MM.1S (cell line): ENCODE data around the gene APH1B.

Experiments used
- DNase-seq: peaks from one replicate; pipeline ENCODE4 v3.0.0-alpha.2; 2015
- H2AFZ ChIP-seq: fragments of 300-600 bp; sonication (generic); 2 replicates; pipeline ENCODE4 v1.6.0; 2016; ENCODE audit warnings: antibody characterized with exemption, low read length
- H3F3A ChIP-seq: fragments of 300-600 bp; sonication (generic); 2 replicates; pipeline ENCODE4 v1.6.1; 2016; ENCODE audit warnings: mild to moderate bottlenecking, antibody characterized with exemption, low read length, moderate library complexity, mixed read lengths; ENCODE audit not compliant: insufficient read depth
- H3K27ac ChIP-seq: fragments of 300-600 bp; sonication (generic); 2 replicates; pipeline ENCODE4 v1.5.1; 2016; ENCODE audit warnings: mild to moderate bottlenecking, low read length
- H3K27me3 ChIP-seq: fragments of 300-600 bp; sonication (generic); replicated peaks from 2 replicates; pipeline ENCODE4 v1.6.0; 2016; ENCODE audit warnings: low read length; ENCODE audit not compliant: insufficient read depth
- H3K36me3 ChIP-seq: fragments of 300-600 bp; sonication (generic); replicated peaks from 2 replicates; pipeline ENCODE4 v1.6.1; 2016; ENCODE audit warnings: mild to moderate bottlenecking, low read length, mixed read lengths; ENCODE audit not compliant: insufficient read depth
- H3K4me1 ChIP-seq: fragments of 300-600 bp; sonication (generic); 2 replicates; pipeline ENCODE4 v1.6.1; 2016; ENCODE audit warnings: low read length, mixed read lengths
- H3K4me2 ChIP-seq: fragments of 300-600 bp; sonication (generic); 2 replicates; pipeline ENCODE4 v1.6.0; 2016; ENCODE audit warnings: low read depth, low read length
- H3K4me3 ChIP-seq: fragments of 300-600 bp; sonication (generic); 2 replicates; pipeline ENCODE4 v1.5.1; 2016; ENCODE audit warnings: low read length, mixed read lengths
- H3K79me2 ChIP-seq: fragments of 300-600 bp; sonication (generic); 2 replicates; pipeline ENCODE4 v1.6.1; 2016; ENCODE audit warnings: mixed run types, low read length, mixed read lengths
- H3K9ac ChIP-seq: fragments of 300-600 bp; sonication (generic); 2 replicates; pipeline ENCODE4 v1.6.1; 2016; ENCODE audit warnings: low read length, mixed read lengths
- H3K9me2 ChIP-seq: fragments of 300-600 bp; sonication (generic); replicated peaks from 2 replicates; pipeline ENCODE4 v1.6.1; 2016; ENCODE audit warnings: mild to moderate bottlenecking, low read length, mixed read lengths; ENCODE audit not compliant: insufficient read depth
- H3K9me3 ChIP-seq: fragments of 300-600 bp; sonication (generic); replicated peaks from 2 replicates; pipeline ENCODE4 v1.6.1; 2016; ENCODE audit warnings: mild to moderate bottlenecking, low read length, mixed read lengths; ENCODE audit not compliant: insufficient read depth
- H4K20me1 ChIP-seq: fragments of 300-600 bp; sonication (generic); 2 replicates; pipeline ENCODE4 v1.6.1; 2016; ENCODE audit warnings: mild to moderate bottlenecking, low read length, moderate library complexity, mixed read lengths; ENCODE audit not compliant: insufficient read depth
- CTCF ChIP-seq: fragments of 300-600 bp; sonication (generic); IDR thresholded peaks from 2 replicates; pipeline ENCODE4 v1.5.1; 2016; ENCODE audit warnings: antibody characterized with exemption, low read length, mixed read lengths
- EZH2 ChIP-seq: fragments of 300-600 bp; sonication (generic); optimal IDR thresholded peaks from 2 replicates; pipeline ENCODE3; 2017; ENCODE audit warnings: low read depth, mild to moderate bottlenecking, antibody characterized with exemption, low read length, mixed read lengths
- EZH2phosphoT487 ChIP-seq: fragments of 300-600 bp; sonication (generic); IDR thresholded peaks from 2 replicates; pipeline ENCODE4 v1.6.1; 2018; ENCODE audit warnings: antibody characterized with exemption, low read length

APH1B gene

GRCh38 chr15:63238171-63238570 is 39.2 kb upstream of the APH1B start:
- H3K9me3 ChIP-seq = no peaks in the 10 kb centered on the region
- TF ChIP-seq CTCF (no peak), EZH2phosphoT487 (no peak), EZH2 (no peak)
- peaks cover 13% of the 10 kb centered on the region; the same call in 1 of the 2 replicates for H3K79me2 ChIP-seq
- no peak overlapping the region for H3K4me2 ChIP-seq
- H3K36me3 ChIP-seq = no peaks in the 10 kb centered on the region
- H3K4me3 ChIP-seq = no peak overlapping the region
- H3K9me2 ChIP-seq = no peaks in the 10 kb centered on the region
- H2AFZ ChIP-seq = no peak overlapping the region
- H4K20me1 ChIP-seq = no peaks in the 10 kb centered on the region
- H3F3A ChIP-seq = no peaks in the 10 kb centered on the region
- H3K27me3 ChIP-seq = no peaks in the 10 kb centered on the region
- H3K27ac ChIP-seq = no peak overlapping the region
- H3K4me1 ChIP-seq = peaks cover 3% of the 10 kb centered on the region
- H3K9ac ChIP-seq = no peak overlapping the region
- DNase-seq = no peak

- H3K4me2 ChIP-seq = no peak overlapping the region
- H3K9ac ChIP-seq = no peak overlapping the region
- H3K4me1 ChIP-seq = peaks cover 3% of the 10 kb centered on the region
- no peak overlapping the region for H2AFZ ChIP-seq
- H3F3A ChIP-seq = no peaks in the 10 kb centered on the region
- H3K27ac ChIP-seq = no peak overlapping the region
- peak; percentile 26 for DNase-seq
- no peaks in the 10 kb centered on the region for H3K9me2 ChIP-seq
- no peak overlapping the region for H3K4me3 ChIP-seq
- no peaks in the 10 kb centered on the region for H3K36me3 ChIP-seq
- H3K79me2 ChIP-seq = peaks cover 13% of the 10 kb centered on the region; the same call in 1 of the 2 replicates
- H3K27me3 ChIP-seq = no peaks in the 10 kb centered on the region
- TF ChIP-seq EZH2phosphoT487 (no peak), CTCF (no peak), EZH2 (no peak)
- no peaks in the 10 kb centered on the region for H4K20me1 ChIP-seq
- no peaks in the 10 kb centered on the region for H3K9me3 ChIP-seq
Observed at GRCh38 chr15:63238796-63239195, 38.6 kb upstream of the APH1B start.

- no peak overlapping the region for H3K9ac ChIP-seq
- peaks cover 3% of the 10 kb centered on the region for H3K4me1 ChIP-seq
- TF ChIP-seq EZH2phosphoT487 = no peak
- no peak for TF ChIP-seq CTCF
- TF ChIP-seq EZH2 = no peak
- H3K27me3 ChIP-seq = no peaks in the 10 kb centered on the region
- no peaks in the 10 kb centered on the region for H3F3A ChIP-seq
- no peak overlapping the region for H2AFZ ChIP-seq
- no peak for DNase-seq
- H3K4me3 ChIP-seq = no peak overlapping the region
- no peaks in the 10 kb centered on the region for H3K9me3 ChIP-seq
- H4K20me1 ChIP-seq = no peaks in the 10 kb centered on the region
- H3K27ac ChIP-seq = no peak overlapping the region
- H3K79me2 ChIP-seq = peaks cover 13% of the 10 kb centered on the region; the same call in 1 of the 2 replicates
- no peaks in the 10 kb centered on the region for H3K36me3 ChIP-seq
- no peak overlapping the region for H3K4me2 ChIP-seq
- H3K9me2 ChIP-seq = no peaks in the 10 kb centered on the region
Observed at GRCh38 chr15:63240109-63240508, 37.3 kb upstream of the APH1B start.
